Lower leg skin (tissue), 4 donors: Measurements from ENCODE around the gene MCTP2. TPM values are rescaled to one million over a fixed set of nuclear protein-coding genes. Genes with fewer than 3 reads are reported as not detected.

Experiments
- DNase-seq, 2 donors: peaks; one replicate each; pipeline ENCODE4 v3.0.0-alpha.2; 2019; ENCODE audit warnings: low spot score in 2 of 2
- H3K4me3 ChIP-seq: fragments of 200-600 bp; sonication (generic); 2 replicates; pipeline ENCODE4 v1.5.1; 2017; ENCODE audit warnings: mild to moderate bottlenecking, low read depth; ENCODE audit not compliant: poor library complexity, severe bottlenecking
- POLR2A ChIP-seq, 2 donors: fragments of 450-650 bp; IDR thresholded peaks; one replicate each; pipeline ENCODE4 v1.6.1; 2016 to 2017; ENCODE audit warnings: antibody characterized with exemption in 2 of 2, mild to moderate bottlenecking in 1 of 2, moderate library complexity in 1 of 2
- WGBS, 2 donors: methylation state at CpG; one replicate each; pipeline ENCODE4 v1.1.5; 2018; 5-methylcytosine and 5-hydroxymethylcytosine counted together
- intact Hi-C: fragments of 100-400 bp; cut with DNase I; formaldehyde crosslinking; loops from one replicate; pipeline ENCODE4 v1.15.0; 2023; ENCODE audit warnings: low total_unique reads
- total RNA-seq, 4 donors: library from RNA; depleted of rRNA; stranded (reverse); fragments of >200 nt; gene quantifications; one replicate each; pipeline ENCODE4 v1.1.0, GENCODE V29; 2016
- TF ChIP-seq, protein P1 (sequence below), 3 donors: fragments of 450-650 bp; IDR thresholded peaks; one replicate each; pipeline ENCODE4 v1.5.1; 2016; ENCODE audit warnings: antibody characterized with exemption in 3 of 3, mild to moderate bottlenecking in 3 of 3, moderate library complexity in 2 of 3

Gene MCTP2
- total RNA-seq, 4 donors from 2014 or later = 18.9 to 24.1 (median 20.4) TPM

GRCh38 chr15:94383041-94383440 is 151.7 kb downstream of the MCTP2 start:
- no peak overlapping the region for H3K4me3 ChIP-seq
- WGBS, 2 donors = 86 to 91% methylated on average over 3 of the region's 3 CpGs
- TF ChIP-seq, protein P1, sequence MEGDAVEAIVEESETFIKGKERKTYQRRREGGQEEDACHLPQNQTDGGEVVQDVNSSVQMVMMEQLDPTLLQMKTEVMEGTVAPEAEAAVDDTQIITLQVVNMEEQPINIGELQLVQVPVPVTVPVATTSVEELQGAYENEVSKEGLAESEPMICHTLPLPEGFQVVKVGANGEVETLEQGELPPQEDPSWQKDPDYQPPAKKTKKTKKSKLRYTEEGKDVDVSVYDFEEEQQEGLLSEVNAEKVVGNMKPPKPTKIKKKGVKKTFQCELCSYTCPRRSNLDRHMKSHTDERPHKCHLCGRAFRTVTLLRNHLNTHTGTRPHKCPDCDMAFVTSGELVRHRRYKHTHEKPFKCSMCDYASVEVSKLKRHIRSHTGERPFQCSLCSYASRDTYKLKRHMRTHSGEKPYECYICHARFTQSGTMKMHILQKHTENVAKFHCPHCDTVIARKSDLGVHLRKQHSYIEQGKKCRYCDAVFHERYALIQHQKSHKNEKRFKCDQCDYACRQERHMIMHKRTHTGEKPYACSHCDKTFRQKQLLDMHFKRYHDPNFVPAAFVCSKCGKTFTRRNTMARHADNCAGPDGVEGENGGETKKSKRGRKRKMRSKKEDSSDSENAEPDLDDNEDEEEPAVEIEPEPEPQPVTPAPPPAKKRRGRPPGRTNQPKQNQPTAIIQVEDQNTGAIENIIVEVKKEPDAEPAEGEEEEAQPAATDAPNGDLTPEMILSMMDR (IDR thresholded peaks at IDR 0.05) = no peak
- TF ChIP-seq POLR2A (IDR thresholded peaks at IDR 0.05) = no peak
- intact Hi-C loops = no loop called here
- no peak for DNase-seq

GRCh38 chr15:94383706-94384105 is 152.3 kb downstream of the MCTP2 start:
- H3K4me3 ChIP-seq = no peak overlapping the region
- no peak for TF ChIP-seq POLR2A (IDR thresholded peaks at IDR 0.05)
- TF ChIP-seq, protein P1 (IDR thresholded peaks at IDR 0.05) = no peak
- intact Hi-C loops = no loop called here
- 97 to 98% methylated on average over 9 of the region's 9 CpGs for WGBS, 2 donors
- DNase-seq = no peak

DNA sequence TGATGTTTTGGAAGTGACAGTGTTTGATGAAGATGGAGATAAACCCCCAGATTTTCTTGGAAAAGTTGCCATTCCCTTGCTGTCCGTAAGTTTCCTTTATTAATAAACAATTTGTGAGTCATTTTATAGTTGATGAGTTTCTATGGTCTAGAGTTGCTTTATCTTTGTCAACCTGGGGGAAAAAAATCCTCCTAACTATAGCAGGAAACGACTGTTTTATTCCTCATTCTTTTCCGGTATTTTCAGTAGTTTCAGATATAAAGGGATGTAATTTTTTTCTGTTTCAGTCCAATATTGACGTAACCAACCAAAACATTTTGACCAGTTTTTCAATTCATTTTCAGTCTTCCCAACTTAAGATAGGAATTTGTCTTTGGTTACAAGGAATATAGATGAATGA is 154.1 kb downstream of the MCTP2 start:
- WGBS, 2 donors = 84 to 86% methylated on average over 4 of the region's 4 CpGs
- H3K4me3 ChIP-seq = no peak overlapping the region
- TF ChIP-seq POLR2A (IDR thresholded peaks at IDR 0.05) = no peak
- TF ChIP-seq, protein P1 (IDR thresholded peaks at IDR 0.05) = no peak
- DNase-seq = no peak
- intact Hi-C loops = no loop called here

DNA sequence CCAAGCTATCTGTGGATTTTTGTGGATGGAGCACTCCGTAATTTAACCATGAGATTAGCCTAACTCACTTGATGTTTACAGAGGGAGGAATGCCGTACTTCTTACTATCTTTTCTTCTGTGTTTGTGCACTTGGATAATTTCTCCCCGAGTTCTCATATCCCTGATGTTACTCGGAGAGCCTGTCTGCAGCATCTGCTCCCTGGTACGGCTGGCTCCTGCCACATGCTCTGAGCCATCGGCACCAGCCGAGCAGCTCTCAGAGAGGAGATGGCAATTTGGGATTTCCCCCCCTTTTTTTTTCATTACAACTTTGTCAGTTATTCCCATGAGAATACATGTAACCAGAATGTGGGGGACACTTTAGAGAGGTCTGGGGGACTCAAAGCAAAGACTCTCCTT is 155.0 kb downstream of the MCTP2 start:
- no peak for DNase-seq
- intact Hi-C loops = no loop called here
- H3K4me3 ChIP-seq = no peak overlapping the region
- WGBS, 2 donors = 87 to 96% methylated on average over 7 of the region's 7 CpGs
- TF ChIP-seq, protein P1 (IDR thresholded peaks at IDR 0.05) = no peak
- TF ChIP-seq POLR2A (IDR thresholded peaks at IDR 0.05) = no peak

DNA sequence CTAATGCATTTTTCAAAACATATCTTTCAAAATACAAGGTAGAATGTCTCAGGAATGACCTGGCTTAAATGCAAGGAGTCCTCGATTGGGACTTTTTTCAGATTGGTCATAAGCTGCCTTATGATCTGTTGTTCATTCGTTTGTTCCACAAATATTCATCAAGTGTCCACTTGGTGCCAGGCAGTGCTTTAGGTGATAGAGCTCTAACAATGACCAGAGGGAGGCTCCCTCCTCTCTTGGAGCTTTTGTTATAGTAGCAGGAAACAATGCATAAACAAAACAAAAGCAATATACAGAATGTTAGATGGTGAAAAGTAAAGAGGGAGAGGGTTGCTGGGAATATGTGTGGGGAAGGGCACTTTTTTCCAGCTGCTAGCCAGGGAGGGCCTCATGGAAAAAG is 156.1 kb downstream of the MCTP2 start:
- no peak for DNase-seq
- TF ChIP-seq POLR2A (IDR thresholded peaks at IDR 0.05) = no peak
- TF ChIP-seq, protein P1 (IDR thresholded peaks at IDR 0.05) = no peak
- no peak overlapping the region for H3K4me3 ChIP-seq
- intact Hi-C loops = no loop called here
- 85 to 87% methylated on average over 2 of the region's 2 CpGs for WGBS, 2 donors

GRCh38 chr15:94387849-94388441 is 156.6 kb downstream of the MCTP2 start:
- 64 to 71% methylated on average over 7 of the region's 7 CpGs for WGBS, 2 donors
- H3K4me3 ChIP-seq = no peak overlapping the region
- no peak for TF ChIP-seq POLR2A (IDR thresholded peaks at IDR 0.05)
- TF ChIP-seq, protein P1 (IDR thresholded peaks at IDR 0.05) = no peak
- intact Hi-C loops = no loop called here
- DNase-seq = no peak
